ENCODE data around the gene SLC25A11. TPM values are rescaled to one million over a fixed set of nuclear protein-coding genes. Genes with fewer than 3 reads are reported as not detected.

Gene SLC25A11
- total RNA-seq, 1 experiment from 2014 or later: 103 TPM

DNA sequence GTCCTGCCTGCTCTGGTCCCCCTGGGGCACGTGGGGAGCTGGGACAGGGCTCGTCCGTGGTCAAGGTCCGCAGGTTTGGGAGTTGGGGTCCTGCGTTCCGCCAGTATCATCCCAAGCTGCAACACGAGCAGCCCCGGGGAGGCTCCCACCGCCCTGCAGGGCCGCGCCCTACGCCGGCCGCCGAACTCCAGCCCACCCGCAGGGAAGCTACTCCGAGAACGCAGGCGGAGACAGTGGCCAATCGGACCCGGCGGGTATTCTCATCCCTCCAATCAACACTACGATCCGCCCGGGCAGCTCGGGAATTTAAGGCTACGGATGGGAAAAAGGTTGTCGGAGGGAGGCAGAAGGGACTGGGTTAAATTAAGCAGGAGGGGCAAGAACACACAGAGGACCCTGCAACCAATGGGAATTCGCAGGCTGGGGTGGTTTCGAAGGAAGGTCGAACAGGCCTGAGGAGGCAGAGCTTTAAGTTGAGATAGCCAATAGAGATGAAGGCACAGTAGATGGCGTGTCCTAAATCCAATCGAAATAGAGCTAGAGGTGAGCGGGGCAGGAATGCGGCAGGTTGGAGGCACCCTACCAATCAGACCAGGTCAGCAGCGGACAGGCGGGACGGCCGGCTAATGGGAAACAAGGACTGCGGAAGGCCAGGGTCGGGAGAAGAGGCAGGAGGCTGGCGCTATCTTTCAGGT lies 27.1 kb upstream of the SLC25A11 start:
- DNase-seq (ENCODE audit: low read depth): peak; percentile 99

DNA sequence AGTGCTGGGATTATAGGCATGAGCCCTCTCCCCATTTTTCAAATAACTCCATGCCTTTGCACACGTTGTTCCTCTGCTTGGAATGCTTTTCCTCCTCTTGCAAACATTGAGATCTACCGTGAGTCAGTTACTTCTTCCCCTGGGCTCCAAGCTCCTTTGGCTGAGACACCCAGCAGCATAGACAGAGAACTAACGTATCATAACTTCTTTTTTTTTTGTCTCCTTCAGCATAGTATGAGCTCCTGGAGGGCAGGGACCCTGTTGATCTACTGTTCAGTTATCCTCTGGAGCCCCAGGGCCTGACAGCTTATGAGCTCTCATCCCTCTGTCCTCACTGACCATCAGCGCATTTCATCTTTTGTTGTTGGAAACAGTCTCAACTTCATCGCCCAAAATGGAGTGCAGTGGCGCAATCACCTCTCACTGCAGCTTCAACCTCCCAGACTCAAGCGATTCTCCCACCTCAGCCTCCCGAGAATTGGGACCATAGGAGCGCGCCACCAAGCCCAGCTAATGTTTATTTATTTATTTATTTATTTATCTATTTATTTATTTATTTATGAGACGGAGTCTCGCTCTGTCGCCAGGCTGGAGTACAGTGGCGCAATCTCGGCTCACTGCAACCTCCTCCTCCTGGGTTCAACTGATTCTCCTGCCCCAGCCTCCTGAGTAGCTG lies 25.6 kb upstream of the SLC25A11 start:
- DNase-seq (ENCODE audit: low read depth): no peak

DNA sequence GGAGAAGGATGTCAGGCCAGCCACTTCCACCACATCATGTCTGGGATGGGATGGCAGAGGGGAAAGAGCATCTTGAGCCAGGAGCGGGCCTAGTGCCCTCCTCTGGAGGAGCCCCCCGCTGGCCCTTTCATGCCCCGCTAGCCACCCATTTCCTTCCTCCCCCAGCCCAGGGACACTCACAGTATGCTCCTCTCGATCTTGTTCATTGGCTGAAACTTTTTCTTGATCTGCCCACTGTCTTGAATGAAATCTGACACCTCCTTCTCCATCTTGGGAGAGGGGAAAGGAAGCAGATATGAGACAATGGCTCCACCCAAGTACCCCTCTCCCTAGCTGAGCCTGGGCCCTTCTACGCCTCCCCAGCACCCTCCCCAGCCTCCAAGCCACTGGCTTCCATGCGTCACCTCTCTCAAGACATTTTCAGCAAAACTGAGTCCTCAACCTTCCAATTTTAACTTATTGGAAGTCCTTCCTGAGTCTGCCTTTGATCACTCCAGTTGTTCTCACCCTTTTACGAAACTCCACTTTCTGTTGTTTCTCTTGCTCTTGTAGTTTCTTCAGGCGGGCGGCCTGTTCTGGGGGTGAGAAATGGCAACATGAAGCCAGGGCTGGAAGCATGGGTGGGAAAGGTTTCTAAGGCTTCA lies 20.6 kb upstream of the SLC25A11 start:
- no peak for DNase-seq (ENCODE audit: low read depth)

DNA sequence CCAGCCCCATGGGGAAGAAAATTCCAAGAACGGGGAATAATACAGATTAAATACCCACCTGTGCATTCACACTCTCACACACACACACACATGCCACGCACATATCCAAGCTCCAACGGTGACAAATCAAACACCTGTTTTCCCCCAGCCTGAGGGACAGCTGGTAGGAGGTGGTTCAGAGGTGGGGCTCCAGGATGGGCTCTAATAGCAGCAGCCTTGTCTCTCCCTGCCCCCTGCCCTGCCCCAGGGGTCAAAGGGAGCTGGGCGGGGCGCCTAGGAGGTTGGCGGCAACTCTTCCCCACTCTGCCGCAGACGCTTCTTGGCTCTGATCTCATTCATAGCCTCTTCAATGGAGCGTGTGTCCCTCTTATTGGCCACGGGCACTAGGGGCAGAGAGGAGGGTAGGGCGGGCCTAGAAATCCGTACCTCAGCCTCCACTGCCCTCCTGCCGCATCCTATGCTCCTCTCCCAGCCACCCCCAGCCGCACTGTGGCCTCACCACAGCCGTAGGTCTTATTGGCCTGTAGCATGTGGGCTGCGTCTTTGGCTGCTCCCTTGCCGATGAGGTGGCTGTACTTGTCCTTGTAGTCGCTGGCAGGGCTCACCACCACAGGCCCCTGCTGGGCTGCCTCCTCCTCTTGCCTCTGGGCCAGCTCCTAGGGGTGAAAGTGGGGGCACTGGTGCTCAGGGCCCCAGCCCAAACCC lies 19.6 kb upstream of the SLC25A11 start:
- no peak for DNase-seq (ENCODE audit: low read depth)

DNA sequence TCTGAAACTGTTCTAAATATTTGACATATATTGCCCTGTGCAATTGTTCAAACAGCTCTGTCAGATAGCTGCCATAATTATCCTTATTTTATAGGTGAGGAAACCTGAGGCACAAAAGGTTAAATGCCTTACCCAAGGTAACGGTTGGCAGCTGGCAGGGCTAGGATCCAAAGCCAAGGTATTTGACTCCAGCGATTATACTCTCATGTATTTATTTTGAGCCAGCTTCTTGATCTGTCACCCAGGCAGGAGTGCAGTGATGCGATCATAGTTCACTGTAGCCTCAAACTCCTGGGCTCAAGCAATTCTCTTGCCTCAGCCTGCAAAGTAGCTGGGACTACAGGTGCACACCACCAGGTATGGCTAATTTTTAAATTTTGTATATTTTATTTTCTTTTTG lies 18.3 kb upstream of the SLC25A11 start:
- no peak for DNase-seq (ENCODE audit: low read depth)

DNA sequence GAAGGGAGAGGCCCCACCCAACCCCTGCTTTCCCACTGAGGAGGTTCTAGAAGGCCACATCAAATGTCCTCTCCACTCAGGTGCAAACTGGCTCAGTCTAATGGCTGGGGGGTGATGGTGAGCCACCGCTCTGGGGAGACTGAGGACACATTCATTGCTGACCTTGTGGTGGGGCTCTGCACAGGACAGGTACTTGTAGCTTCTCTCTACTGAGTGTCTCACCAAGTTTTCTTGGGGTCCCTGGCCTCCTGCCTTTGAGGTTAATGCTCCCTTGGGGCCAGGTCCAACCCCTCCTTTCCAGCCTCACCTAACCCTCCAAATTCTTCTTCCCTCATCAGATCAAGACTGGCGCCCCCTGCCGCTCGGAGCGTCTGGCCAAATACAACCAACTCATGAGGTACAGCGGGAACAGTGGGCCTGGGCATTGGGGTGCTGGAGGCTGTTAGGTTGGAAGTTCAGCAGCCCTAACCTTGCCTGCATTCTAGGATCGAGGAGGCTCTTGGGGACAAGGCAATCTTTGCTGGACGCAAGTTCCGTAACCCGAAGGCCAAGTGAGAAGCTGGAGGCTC lies 16.7 kb upstream of the SLC25A11 start:
- DNase-seq (ENCODE audit: low read depth): no peak

DNA sequence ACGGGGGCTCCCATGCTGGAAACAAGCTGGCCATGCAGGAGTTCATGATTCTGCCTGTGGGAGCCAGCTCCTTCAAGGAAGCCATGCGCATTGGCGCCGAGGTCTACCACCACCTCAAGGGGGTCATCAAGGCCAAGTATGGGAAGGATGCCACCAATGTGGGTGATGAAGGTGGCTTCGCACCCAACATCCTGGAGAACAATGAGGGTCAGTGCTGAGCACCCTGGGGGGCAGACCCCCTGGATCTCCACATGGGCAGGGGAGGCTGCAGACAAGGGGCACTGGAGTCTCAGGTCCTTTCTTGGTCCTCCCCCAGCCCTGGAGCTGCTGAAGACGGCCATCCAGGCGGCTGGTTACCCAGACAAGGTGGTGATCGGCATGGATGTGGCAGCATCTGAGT lies 15.2 kb upstream of the SLC25A11 start:
- no peak for DNase-seq (ENCODE audit: low read depth)

DNA sequence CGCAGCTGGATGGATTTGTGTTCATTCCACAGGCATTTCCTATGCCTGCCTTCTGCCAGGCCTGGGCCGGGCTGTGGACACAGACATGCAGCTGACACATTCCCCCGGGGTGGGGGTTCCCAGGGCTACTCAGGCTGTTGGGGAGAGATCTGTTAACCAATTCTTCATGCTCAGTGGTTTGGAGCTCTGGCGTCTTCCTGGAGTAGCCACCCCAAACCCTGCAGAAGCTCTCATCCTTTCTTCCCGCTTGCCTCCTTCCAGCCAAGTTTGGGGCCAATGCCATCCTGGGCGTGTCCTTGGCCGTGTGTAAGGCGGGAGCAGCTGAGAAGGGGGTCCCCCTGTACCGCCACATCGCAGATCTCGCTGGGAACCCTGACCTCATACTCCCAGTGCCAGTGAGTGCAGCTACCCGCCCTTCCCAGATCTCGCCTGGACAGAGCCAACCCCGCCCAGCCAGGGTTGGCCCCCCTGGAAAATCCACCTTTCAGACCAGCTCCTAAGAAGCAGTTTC lies 13.7 kb upstream of the SLC25A11 start:
- peak; percentile 87 for DNase-seq (ENCODE audit: low read depth)

DNA sequence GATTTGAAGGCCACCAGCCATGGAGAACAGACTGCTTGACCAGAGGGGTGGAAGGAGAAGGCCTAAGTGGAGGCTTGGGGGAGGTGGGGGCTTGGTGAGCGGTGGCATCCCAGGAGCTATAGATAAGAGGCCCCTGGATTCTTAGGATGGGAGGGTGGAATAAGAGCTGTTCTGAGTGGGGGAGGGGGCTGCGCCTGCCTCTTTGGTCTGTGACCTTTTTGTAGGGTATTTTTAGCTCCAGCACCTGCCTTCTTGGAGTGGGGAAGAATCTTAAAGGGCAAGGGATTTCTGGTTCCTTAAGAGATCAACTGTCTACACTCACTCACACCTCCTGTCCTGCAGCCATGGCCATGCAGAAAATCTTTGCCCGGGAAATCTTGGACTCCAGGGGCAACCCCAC lies 11.6 kb upstream of the SLC25A11 start:
- DNase-seq (ENCODE audit: low read depth): no peak

DNA sequence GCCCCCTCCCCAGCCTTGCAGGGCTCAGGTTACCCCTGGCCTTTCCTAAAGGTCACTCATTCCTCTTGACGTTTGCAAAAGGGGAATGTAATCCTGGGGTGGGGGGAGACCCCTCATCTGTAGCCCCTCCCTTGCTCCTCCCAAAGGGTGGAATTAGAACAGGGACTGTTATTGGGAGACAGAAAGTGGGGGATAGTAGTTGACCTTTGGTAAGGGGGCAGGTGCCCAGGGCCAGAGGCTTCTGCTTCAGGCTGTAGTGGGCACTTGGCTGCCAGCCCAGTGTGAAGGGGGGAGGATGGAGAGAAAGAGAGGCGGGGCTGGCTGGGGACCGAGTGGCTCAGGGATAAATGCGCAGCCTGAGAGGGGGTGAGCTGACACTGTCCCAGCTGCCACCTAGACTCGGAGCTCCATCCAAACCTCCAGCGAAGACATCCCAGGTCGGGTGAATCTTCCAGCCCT lies 10.9 kb upstream of the SLC25A11 start, which contains the start of gene ENO3:
ENO3 (plus strand) TSS at position 374 of the 459 bp plus-strand sequence. CDS start 711 bp downstream, outside the sequence.
- no peak for DNase-seq (ENCODE audit: low read depth)

DNA sequence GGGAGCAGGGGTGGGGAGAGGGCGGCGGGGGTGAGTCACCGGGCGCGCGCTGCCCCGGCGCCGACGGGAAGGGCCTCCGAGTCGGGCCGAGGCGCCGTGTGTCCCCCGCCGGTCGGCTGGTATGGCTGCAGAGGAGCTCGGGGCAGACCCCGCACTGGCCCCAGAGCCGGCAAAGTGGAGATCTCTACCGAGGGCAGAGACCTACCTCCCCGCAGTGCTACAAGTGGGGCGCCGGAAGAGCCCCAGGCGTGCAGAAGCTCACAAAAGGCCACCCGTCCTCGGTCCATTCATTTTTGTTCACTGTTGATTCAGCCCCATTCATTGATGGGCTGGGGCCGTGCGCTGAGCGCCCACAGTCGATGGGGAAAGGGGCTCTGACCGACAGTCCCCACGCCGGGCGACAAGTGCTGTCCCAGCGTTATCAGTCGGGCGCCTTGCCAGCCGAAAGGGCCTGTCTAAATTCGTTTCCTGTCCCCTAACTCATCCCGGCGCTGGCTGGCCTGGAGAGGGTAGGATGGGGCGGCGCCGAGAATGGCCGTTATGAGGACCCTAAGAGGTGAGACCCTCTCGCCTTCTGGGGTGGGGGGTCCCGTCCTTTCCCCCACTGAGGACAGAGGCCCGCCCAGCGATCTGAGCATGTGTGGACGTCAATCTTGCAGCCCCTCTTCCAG lies 10.4 kb upstream of the SLC25A11 start:
- DNase-seq (ENCODE audit: low read depth): no peak

DNA sequence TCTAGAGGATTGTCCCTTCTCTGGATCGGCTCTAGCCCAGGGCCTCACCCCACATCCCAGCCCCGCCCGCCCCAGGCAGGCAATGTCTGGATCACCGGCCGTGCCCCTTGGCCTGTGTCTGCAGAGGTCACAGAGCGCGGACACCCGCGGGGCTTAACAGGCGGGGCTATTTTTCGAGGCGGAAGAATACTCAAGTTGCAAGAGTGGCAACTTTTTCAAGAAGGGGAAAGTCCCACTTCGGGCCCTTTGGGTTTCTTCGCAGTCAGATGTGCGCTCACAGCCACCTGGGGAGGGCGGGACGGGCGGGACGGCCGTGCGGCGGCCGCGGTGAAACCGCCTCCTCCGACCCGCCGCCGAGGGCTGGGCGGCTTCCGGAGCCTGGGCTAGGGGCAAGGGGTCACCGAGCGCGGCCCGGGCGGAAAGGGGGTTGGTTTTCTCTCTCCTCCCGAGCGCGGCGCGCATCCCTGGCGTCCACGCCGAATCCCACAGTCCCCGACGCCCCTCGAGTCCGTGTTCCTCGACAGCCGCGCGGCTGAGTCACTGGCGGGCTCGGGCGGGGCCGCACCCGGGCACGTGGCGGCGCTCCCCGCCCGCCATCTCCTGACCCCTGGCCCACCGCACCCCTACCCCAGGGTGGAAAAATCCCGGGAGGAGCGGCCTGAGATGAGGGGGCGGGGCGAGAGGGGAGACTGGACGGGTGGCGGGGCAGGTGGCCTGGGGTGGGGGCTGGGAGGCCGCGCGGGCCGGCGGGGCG lies 9.7 kb upstream of the SLC25A11 start:
- DNase-seq (ENCODE audit: low read depth): peak; percentile 74

DNA sequence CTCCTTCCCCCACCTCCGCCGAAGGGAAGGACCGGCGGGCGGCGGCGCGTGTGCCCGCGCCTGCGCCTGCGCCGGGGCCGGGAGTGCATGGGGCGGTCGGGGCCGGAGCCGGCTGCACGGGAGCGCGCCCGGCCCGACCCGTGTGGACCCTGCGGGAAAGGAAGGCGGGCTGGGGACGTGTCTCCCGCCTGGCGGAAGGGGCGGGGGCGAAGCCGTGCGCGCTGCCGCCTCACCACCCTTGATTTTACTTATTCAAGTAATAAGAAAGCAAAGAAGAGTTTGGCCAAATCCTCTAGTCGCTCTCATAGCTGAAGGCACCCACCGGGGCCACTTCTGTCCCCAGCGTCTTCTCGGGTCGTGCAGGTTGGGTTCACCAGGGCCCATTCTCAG lies 9.1 kb upstream of the SLC25A11 start:
- DNase-seq (ENCODE audit: low read depth): peak; percentile 86

DNA sequence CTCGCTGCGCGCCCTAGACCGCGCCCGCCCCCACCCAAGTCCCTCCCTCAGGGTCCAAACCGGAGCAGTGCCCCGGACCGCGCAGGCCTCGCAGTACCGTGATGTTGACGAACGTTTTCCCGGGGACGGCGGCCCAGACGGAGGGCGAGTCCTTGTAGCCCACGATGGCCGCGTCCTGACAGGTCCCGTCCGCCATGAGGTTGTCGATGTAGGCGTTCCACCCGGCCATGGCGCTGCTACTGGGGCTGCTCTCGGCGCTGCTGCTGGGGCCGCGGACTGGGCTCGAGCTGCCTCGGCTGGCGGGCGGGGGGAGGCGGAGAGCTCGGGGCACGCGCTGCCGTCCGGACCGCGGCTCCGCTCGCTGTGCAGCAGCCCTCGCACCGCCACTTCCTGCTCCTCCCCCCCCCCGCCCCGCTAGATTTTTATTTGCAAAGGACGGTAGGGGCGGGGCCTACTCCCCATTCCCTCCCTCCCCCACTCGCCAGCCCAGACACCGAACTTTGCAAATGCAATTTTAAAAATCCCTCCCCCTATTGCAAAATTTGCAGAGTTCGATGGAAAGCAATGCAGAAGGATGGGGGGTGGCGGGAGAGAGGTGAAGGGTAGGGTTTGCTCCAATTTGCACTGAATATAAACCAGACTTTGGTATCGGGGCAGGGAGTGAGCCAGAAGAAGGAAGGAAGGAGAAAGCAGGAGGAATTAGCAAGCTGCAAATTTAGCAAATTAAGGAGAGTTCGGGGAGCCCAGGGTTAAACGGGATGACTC lies 8.5 kb upstream of the SLC25A11 start, which contains the start of gene PFN1:
PFN1 (minus strand) TSS at position 365 of the 765 bp plus-strand sequence; CDS start at position 229, 136 bp downstream.
- DNase-seq (ENCODE audit: low read depth): peak; percentile 82

DNA sequence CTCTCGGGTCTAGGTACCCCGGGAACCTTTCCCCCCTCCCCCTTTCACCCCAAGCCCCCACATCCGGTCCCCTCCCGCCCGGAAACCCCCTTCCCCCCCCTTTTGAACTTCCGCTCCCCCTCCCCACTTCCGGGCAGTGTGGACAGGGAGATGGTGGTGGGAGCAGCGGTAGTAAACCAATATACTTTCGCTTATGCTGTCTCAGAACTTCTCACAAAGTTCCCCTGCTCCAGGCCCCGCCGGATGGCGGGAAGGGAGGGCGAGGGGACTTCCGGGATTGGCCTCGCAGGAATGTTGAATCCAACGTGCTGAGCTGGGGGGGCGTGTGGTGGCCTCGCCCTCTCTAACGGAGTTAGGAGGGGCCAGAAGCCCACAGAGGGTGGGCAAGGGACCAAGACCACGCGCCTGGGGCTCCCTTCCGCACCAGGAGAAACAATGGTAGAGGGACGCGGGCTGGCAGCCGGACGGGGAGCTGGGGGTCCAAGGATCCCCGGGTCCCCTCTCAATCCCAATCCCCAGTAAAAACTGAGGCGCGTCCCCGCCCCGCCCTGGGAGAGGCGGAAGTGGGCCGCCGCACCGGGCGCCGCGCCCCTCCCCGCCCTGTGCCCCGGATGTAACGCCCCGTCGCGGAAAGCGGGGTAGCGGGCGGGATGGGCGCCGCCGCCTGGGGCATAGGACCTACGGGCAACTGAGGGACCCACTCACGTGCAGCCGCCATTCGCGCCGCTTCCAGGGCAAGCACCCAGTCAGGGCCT lies 7.7 kb upstream of the SLC25A11 start:
- peak; percentile 65 for DNase-seq (ENCODE audit: low read depth)

DNA sequence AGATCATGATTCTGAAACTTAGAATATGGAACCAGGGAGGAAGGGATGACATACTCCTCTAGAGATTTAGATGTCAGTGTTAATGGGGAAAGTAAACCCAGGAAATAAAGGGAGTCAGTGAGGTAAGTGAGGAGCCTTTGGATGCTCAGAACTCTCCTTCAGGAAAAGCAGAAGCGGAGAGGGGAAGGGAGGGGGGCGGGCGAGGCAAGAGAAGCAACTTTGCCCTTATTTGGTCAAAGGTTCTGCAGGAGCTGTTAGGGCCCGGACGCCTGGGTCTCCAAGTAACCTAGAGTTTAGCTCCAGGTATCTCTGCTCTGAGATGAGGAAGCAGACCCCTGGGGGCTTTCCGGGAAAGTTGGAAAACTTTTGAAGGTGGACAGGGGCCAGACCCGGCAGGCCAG lies 7.2 kb upstream of the SLC25A11 start:
- DNase-seq (ENCODE audit: low read depth): no peak

DNA sequence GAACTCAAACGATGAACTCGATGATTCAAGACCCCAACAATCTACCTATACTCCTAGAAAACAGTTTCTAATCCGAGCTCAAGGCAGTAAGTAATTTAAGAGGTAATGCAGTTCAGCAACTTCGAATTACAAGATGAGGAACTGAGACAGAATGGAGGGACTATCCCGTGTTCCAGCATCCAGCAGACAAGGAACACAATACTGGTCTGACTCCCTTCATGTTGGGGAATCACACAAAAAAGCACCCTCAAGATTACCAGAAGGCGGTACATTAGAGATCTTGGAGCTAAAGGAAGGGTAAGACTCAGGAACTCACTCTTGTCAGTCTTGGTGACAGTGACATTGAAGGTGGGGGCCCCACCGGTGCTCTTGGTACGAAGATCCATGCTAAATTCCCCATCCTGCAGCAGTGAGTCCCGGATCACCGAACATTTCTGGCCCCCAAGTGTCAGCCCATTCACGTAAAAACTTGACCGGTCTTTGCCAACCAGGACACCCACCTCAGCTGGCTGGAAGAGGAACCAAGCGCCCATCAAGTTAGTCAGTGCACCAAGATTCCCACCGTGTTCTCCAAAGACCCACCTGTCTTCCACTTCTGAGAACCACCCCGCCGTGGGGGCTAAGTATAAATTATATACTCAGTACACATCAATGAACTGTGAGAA lies 6.6 kb upstream of the SLC25A11 start:
- no peak for DNase-seq (ENCODE audit: low read depth)

DNA sequence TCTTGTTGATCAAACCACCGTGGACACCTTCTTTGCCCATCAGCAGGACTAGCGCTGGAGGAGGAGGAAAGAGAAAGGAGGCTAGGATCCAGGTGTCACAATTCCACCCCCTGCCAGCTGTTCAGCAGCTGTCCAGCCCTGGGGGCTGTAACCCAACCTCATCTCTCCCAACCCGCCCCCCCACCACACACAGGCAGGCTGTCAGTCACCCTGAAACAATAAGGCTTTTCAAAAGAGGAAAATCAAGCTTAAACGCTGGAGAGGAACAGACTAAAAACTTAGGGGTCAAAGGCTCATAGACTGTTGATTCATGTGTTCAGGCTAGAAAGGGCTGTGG lies 6.1 kb upstream of the SLC25A11 start:
- DNase-seq (ENCODE audit: low read depth): no peak

Measured in M059J (cell line).